GM10847 (cell line): Measurements from ENCODE around the gene SERPINB10.

Experiments
- POLR2A ChIP-seq: IDR thresholded peaks from 2 replicates; pipeline ENCODE4 v1.6.1; 2011; ENCODE audit not compliant: insufficient read length; ENCODE audit errors: extremely low read depth

The SERPINB10 gene

GRCh38 chr18:63922049-63922448 is 14.3 kb downstream of the SERPINB10 start:
- no peak for TF ChIP-seq POLR2A

DNA sequence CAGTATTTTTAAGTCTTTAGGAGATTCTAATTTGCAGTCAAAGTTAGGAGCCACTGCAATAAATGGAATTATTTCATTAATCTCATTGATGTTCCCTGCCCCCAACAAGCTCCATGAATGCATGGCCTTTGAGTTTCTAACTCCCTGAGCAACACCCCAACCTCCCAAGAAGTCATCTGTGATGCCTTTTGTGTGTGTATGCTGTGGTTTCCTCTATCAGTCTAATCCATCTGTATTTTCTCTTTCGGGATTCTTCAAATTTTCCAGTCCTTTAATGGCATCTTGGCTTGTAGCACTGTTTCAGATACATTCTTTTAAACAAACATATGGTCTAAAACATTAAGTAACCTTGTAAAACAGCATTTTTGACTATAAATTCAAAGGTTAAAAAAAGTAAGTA is 16.8 kb downstream of the SERPINB10 start:
- TF ChIP-seq POLR2A: no peak

- TF ChIP-seq POLR2A: no peak
These were observed 20.6 kb downstream of the SERPINB10 start for GRCh38 chr18:63928331-63928730.

GRCh38 chr18:63930773-63931354 is 23.1 kb downstream of the SERPINB10 start:
- TF ChIP-seq POLR2A: no peak

DNA sequence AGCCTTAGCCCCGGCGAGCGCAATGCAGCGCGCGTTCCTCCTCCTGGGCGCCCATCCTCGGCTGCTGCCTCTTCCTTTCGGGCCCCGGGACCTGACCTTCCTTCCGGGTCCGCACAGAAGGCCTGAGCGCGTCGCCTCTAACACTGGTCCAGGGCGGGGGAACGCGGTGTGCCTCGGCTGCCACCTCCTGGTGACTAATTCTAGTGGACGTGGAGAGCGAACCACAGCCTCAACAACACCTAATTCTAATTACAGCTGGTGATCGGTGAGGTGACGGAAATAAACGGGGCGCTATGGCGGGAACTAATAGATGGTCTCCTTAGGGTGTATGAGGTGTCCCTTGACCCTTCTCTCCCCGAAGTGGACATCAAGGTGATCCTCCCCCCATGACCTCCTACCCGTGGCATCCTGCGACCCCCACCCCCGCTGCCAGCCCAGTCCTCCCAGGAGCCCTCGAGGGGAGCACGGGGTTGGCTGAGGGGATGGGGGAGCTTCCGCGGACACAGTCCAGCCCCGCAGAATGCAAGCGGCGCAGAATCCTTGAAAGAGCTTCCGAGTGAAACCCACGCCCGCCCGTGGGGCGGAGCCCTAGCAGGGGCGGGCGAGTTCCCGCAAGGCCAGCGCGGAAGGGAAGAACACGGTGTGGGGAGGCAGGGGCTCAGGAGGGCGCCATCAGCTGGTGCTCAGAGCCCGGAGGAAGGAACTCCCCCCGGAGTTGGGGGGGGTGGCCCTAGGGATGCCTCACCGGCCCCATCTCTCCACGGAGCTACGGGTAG is 28.6 kb downstream of the SERPINB10 start:
- TF ChIP-seq POLR2A: peak; percentile 29

DNA sequence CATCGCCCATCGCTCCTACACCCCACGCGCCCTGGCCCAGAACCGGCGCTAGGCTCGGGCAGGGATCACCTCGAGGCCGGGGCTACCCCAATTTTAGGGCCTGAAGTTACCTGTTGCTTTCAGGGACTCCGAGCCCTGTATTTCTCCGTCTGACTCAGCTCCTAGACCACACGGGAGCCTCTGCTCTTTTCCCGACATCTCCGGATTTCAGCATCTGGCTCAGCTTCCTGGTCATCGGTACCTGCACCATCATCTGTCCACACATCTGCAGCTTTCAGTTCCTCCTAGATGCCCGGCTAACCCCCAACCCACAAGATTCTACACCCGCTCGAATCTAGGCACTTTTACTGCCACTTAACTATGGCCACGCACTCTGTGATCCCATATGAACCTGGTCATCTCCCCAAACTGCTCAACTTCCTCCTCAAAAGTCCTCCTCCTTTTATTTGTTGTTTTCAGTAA is 29.2 kb downstream of the SERPINB10 start:
- TF ChIP-seq POLR2A: no peak

- no peak for TF ChIP-seq POLR2A
These were observed 32.2 kb downstream of the SERPINB10 start for GRCh38 chr18:63940008-63940407.

- no peak for TF ChIP-seq POLR2A
These were observed 39.5 kb downstream of the SERPINB10 start for GRCh38 chr18:63947051-63947790.

DNA sequence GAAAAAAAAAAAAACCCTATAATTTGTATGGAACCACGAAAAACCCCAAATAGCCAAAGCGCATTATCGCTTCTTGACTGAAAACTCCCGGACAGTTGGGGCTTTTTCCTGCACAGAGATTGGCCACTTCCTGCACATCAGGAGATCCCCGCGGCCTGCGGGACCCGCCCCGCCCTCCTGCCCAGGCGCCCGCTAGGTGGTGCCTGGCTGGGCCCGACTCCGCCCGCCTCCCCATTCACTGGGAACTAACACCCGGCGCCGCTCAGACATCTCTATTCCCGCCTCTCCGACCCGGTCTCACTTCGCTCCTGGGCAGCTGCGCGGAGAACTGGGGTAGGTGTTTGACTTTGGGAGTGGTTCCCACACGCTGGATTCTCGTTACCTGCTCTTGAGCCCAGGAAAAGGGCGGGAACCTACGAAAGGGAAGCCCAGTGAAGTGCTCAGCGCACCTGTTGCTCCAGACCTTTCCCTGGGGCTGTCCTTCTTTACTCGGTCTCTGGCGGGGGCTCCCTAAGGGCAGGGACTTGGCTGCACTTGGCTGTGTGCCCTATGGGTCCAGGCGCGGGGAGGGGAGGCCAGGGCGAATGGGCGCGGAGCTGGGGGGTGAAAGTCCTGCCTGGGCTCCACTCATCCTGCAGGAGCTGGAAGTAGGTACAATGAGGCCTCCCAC is 41.4 kb downstream of the SERPINB10 start, which contains the start of gene HMSD:
HMSD (plus strand) TSS at position 234 of the 670 bp plus-strand sequence. CDS start 4,155 bp downstream, outside the sequence.
- peak; percentile 57 for TF ChIP-seq POLR2A

GRCh38 chr18:63951302-63951705 is 43.5 kb downstream of the SERPINB10 start:
- no peak for TF ChIP-seq POLR2A

GRCh38 chr18:63953811-63954210 is 46.1 kb downstream of the SERPINB10 start:
- TF ChIP-seq POLR2A: no peak

GRCh38 chr18:63956755-63957154 is 49.0 kb downstream of the SERPINB10 start:
- TF ChIP-seq POLR2A: no peak

- TF ChIP-seq POLR2A: no peak
These were observed 53.1 kb downstream of the SERPINB10 start for GRCh38 chr18:63960891-63961290.

- no peak for TF ChIP-seq POLR2A
These were observed 53.8 kb downstream of the SERPINB10 start for GRCh38 chr18:63961435-63961980.

DNA sequence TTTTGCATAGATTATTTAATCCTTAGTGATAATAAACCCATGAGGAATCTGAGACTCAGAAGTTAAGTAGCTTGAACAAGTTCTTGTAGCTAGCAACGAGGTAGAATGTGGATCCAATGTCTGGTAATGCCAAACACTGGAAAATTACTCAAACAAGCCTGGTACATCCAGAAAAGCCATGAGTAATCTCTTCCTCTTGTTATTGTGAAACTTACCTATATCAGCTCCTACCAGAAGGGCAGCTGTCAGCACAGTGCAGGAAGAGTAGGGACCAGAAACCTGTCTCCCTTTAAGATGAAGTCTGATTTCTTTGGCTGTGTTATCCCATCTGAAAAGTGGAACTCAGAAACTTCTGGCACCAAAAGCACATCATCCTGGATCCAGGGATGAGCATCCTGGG is 54.4 kb downstream of the SERPINB10 start:
- no peak for TF ChIP-seq POLR2A

DNA sequence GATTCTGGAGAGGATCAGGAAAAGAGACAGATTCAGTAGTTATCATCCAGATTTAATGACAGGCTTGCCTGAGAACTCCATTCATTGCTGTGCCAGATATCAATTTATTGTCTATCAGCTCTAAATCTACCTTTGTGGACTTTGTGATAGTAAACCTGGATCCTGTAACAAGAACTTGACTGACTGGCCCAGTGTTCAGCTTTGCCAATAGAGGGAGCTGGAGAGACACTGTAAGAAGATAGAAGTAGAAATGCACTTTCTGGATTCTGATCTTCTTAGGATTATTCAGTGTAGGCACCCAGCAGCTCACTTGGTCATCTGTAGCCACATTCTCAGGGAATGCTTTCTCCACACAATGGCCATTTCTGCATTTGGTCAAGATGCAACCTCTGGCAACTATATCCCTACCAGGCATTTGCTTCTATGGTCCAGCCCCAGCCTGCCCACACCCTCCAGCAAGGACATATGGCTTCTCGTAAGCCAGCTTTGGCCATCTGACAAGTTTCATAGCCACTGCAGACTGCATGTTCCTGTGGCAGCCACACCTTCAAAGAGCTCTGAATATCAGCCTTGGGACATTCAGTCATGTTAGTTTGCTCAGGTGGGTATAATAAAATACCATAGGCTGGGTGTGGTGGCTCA is 56.0 kb downstream of the SERPINB10 start:
- TF ChIP-seq POLR2A: no peak
